ENCODE results near the gene SH2D3A. TPM values are rescaled to one million over a fixed set of nuclear protein-coding genes. Genes with fewer than 3 reads are reported as not detected.
A peak's percentile ranks its signal among the peaks of the same experiment; 100 is the strongest.

Gene SH2D3A
- total RNA-seq, 1 experiment from 2014 or later: 43.4 TPM

GRCh38 chr19:6735181-6735911, 31.9 kb downstream of the SH2D3A start:
- no peaks in the 10 kb centered on the region for H3K36me3 ChIP-seq (ENCODE audit: low read depth)
- no peak for DNase-seq
- intact Hi-C loops (cut with micrococcal nuclease; ENCODE audit: unreplicated experiment): loop anchor here (5.0 kb wide), 2 partner anchors 273 to 608 kb away; partner anchors contain the start of gene CRB3
- POLR2A ChIA-PET (ENCODE audit: unreplicated experiment): no interaction called here
- peak overlapping the region; percentile 79 for H3K4me2 ChIP-seq
- H2AFZ ChIP-seq: no peak overlapping the region
- BruUV-seq (replicated peaks): no TSS peak
- no peaks in the 10 kb centered on the region for H3K9me3 ChIP-seq (ENCODE audit: insufficient read depth, low read depth)
- H3K27ac ChIP-seq: peak overlapping the region; percentile 81
- H3K79me2 ChIP-seq (ENCODE audit: low read depth): peaks cover 21% of the 10 kb centered on the region
- TF ChIP-seq EZH2 (IDR thresholded peaks at IDR 0.05; ENCODE audit: low read depth) (no peak), CTCF (conservative IDR thresholded peaks at IDR 0.05) (no peak)
- no peaks in the 10 kb centered on the region for H3K9me2 ChIP-seq (ENCODE audit: insufficient read depth)
- H3K4me3 ChIP-seq: peak overlapping the region; percentile 82; the same call in 1 of the 2 replicates
- peaks cover 14% of the 10 kb centered on the region for H3K4me1 ChIP-seq (replicated peaks; ENCODE audit: insufficient read depth)
- no peaks in the 10 kb centered on the region for H3K27me3 ChIP-seq (ENCODE audit: insufficient read depth, low read depth)
- H4K20me1 ChIP-seq (ENCODE audit: insufficient read depth): no peaks in the 10 kb centered on the region
- CTCF ChIA-PET: no interaction called here
- H3F3A ChIP-seq (ENCODE audit: insufficient read depth, low read depth): peaks cover 28% of the 10 kb centered on the region

- peaks cover 28% of the 10 kb centered on the region for H3F3A ChIP-seq (ENCODE audit: insufficient read depth, low read depth)
- no peak for DNase-seq
- BruUV-seq (replicated peaks): no TSS peak
- peaks cover 13% of the 10 kb centered on the region for H3K4me1 ChIP-seq (replicated peaks; ENCODE audit: insufficient read depth)
- ChIA-PET POLR2A (ENCODE audit: unreplicated experiment) (no interaction called here), CTCF (no interaction called here)
- intact Hi-C loops (cut with micrococcal nuclease; ENCODE audit: unreplicated experiment): no loop called here
- no peak for TF ChIP-seq EZH2 (IDR thresholded peaks at IDR 0.05; ENCODE audit: low read depth)
- TF ChIP-seq CTCF (conservative IDR thresholded peaks at IDR 0.05): no peak
- H3K36me3 ChIP-seq (ENCODE audit: low read depth): no peaks in the 10 kb centered on the region
- H3K4me2 ChIP-seq: no peak overlapping the region
- H3K79me2 ChIP-seq (ENCODE audit: low read depth): peaks cover 13% of the 10 kb centered on the region; the same call in 1 of the 2 replicates
- no peaks in the 10 kb centered on the region for H3K9me2 ChIP-seq (ENCODE audit: insufficient read depth)
- no peaks in the 10 kb centered on the region for H4K20me1 ChIP-seq (ENCODE audit: insufficient read depth)
- H3K27ac ChIP-seq: no peak overlapping the region
- no peak overlapping the region for H3K4me3 ChIP-seq
- H3K27me3 ChIP-seq (ENCODE audit: insufficient read depth, low read depth): no peaks in the 10 kb centered on the region
- no peaks in the 10 kb centered on the region for H3K9me3 ChIP-seq (ENCODE audit: insufficient read depth, low read depth)
- H2AFZ ChIP-seq: no peak overlapping the region
Measured at GRCh38 chr19:6734096-6734696, 33.0 kb downstream of the SH2D3A start.

GRCh38 chr19:6733338-6734095, 33.7 kb downstream of the SH2D3A start:
- no peak for DNase-seq
- no peak overlapping the region for H2AFZ ChIP-seq
- peaks cover 13% of the 10 kb centered on the region; the same call in 1 of the 2 replicates for H3K79me2 ChIP-seq (ENCODE audit: low read depth)
- H3K4me3 ChIP-seq: no peak overlapping the region
- no peaks in the 10 kb centered on the region for H3K36me3 ChIP-seq (ENCODE audit: low read depth)
- ChIA-PET CTCF (no interaction called here), POLR2A (ENCODE audit: unreplicated experiment) (no interaction called here)
- no TSS peak for BruUV-seq (replicated peaks)
- peaks cover 7% of the 10 kb centered on the region for H3K4me1 ChIP-seq (replicated peaks; ENCODE audit: insufficient read depth)
- H3F3A ChIP-seq (ENCODE audit: insufficient read depth, low read depth): peaks cover 22% of the 10 kb centered on the region
- H3K9me3 ChIP-seq (ENCODE audit: insufficient read depth, low read depth): no peaks in the 10 kb centered on the region
- TF ChIP-seq EZH2 (IDR thresholded peaks at IDR 0.05; ENCODE audit: low read depth) (no peak), CTCF (conservative IDR thresholded peaks at IDR 0.05) (peak; percentile 19; the same call in 1 of the 2 replicates)
- H4K20me1 ChIP-seq (ENCODE audit: insufficient read depth): no peaks in the 10 kb centered on the region
- H3K27ac ChIP-seq: no peak overlapping the region
- no peaks in the 10 kb centered on the region for H3K27me3 ChIP-seq (ENCODE audit: insufficient read depth, low read depth)
- no peaks in the 10 kb centered on the region for H3K9me2 ChIP-seq (ENCODE audit: insufficient read depth)
- intact Hi-C loops (cut with micrococcal nuclease; ENCODE audit: unreplicated experiment): no loop called here
- H3K4me2 ChIP-seq: no peak overlapping the region

Data from PC-9 (cell line).